Mucosa of descending colon (tissue), 3 donors: ENCODE data around the gene SLC35B4. TPM values are rescaled to one million over a fixed set of nuclear protein-coding genes. Genes with fewer than 3 reads are reported as not detected.
A peak's percentile ranks its signal among the peaks of the same experiment; 100 is the strongest.

Experiments
- ATAC-seq: fragments of 200-7000 bp; cut with Tn5 transposase; one replicate; pipeline ENCODE4 v1.9.1; 2020; ENCODE audit warnings: mild to moderate bottlenecking, moderate library complexity
- DNase-seq, 3 donors: peaks; one replicate each; pipeline ENCODE4 v3.0.0-alpha.2; 2020
- H3K36me3 ChIP-seq: fragments of 200-600 bp; one replicate; pipeline ENCODE4 v1.8.0; 2021; ENCODE audit warnings: low read depth, mild to moderate bottlenecking
- H3K4me1 ChIP-seq: fragments of 200-600 bp; one replicate; pipeline ENCODE4 v1.8.0; 2021; ENCODE audit warnings: low read depth, mild to moderate bottlenecking
- H3K4me3 ChIP-seq: fragments of 200-600 bp; one replicate; pipeline ENCODE4 v1.8.0; 2021; ENCODE audit warnings: mild to moderate bottlenecking
- H3K9me3 ChIP-seq: fragments of 200-600 bp; one replicate; pipeline ENCODE4 v1.8.0; 2021; ENCODE audit warnings: mild to moderate bottlenecking
- CTCF ChIP-seq: fragments of 200-600 bp; IDR thresholded peaks from one replicate; pipeline ENCODE4 v1.8.0; 2022; ENCODE audit warnings: antibody characterized with exemption, mild to moderate bottlenecking
- intact Hi-C, 2 donors: fragments of 100-400 bp; cut with DNase I in 1 of 2; cut with micrococcal nuclease in 1 of 2; formaldehyde crosslinking; loops; one replicate each; pipeline versions ENCODE4 v1.11.0 to v1.11.1; 2022; cut with DNase I, micrococcal nuclease
- total RNA-seq, 3 donors: library from RNA; stranded (reverse); fragmentation: NEBNext Ultra II Directional in 2 of 3; extraction: Animal tissue kit (Norgen Biotek cat#: 25700) in 2 of 3; gene quantifications; one replicate each; pipeline versions ENCODE4 v1.2.1 to v1.2.4, GENCODE V29; 2021 to 2023
- donor health status: DM: no; HTN: no; CAD: no; lungs with moderate emphysema.
- donor health status: DM: no; HTN: no; CAD: no.
- donor health status: DM: no; HTN: yes; CAD: no.

The SLC35B4 gene
- total RNA-seq, 3 donors from 2014 or later = 6.1 to 14.1 (median 9.0) TPM

- Histone ChIP-seq H3K4me3 (no peak overlapping the region), H3K36me3 (no peaks in the 10 kb centered on the region), H3K4me1 (peaks cover 3% of the 10 kb centered on the region), H3K9me3 (no peaks in the 10 kb centered on the region)
- ATAC-seq (peak; percentile 20), DNase-seq (no peak)
- no peak for TF ChIP-seq CTCF
- intact Hi-C loops = no loop called here
Observed at GRCh38 chr7:134330974-134331373, 14.2 kb upstream of the SLC35B4 start.

- peaks cover 3% of the 10 kb centered on the region for H3K4me1 ChIP-seq
- H3K4me3 ChIP-seq = no peak overlapping the region
- no peak for TF ChIP-seq CTCF
- H3K36me3 ChIP-seq = no peaks in the 10 kb centered on the region
- H3K9me3 ChIP-seq = no peaks in the 10 kb centered on the region
- DNase-seq (no peak), ATAC-seq (peak; percentile 53)
- intact Hi-C loops = no loop called here
Observed at GRCh38 chr7:134329614-134330346, 13.1 kb upstream of the SLC35B4 start.

GRCh38 chr7:134328900-134329299 is 12.2 kb upstream of the SLC35B4 start:
- intact Hi-C loops = no loop called here
- Histone ChIP-seq H3K9me3 (no peaks in the 10 kb centered on the region), H3K4me1 (peaks cover 3% of the 10 kb centered on the region), H3K4me3 (no peak overlapping the region), H3K36me3 (no peaks in the 10 kb centered on the region)
- ATAC-seq (no peak), DNase-seq (no peak)
- TF ChIP-seq CTCF = no peak

- intact Hi-C loops = no loop called here
- no peaks in the 10 kb centered on the region for H3K36me3 ChIP-seq
- peak; percentile 68 for ATAC-seq
Observed at GRCh38 chr7:134327896-134328295, 11.2 kb upstream of the SLC35B4 start.

GRCh38 chr7:134324107-134324506 is 7.4 kb upstream of the SLC35B4 start:
- ATAC-seq (no peak), DNase-seq (no peak)
- no peak for TF ChIP-seq CTCF
- Histone ChIP-seq H3K4me1 (no peaks in the 10 kb centered on the region), H3K9me3 (no peaks in the 10 kb centered on the region), H3K36me3 (no peaks in the 10 kb centered on the region), H3K4me3 (no peak overlapping the region)
- intact Hi-C loops = no loop called here

More at GRCh38 chr7:134327896-134328295, 11.2 kb upstream of the SLC35B4 start:
- Histone ChIP-seq H3K4me3 (no peak overlapping the region), H3K4me1 (peaks cover 3% of the 10 kb centered on the region), H3K9me3 (no peaks in the 10 kb centered on the region)
- no peak for TF ChIP-seq CTCF
- peak in 2 of 3 donors; percentile 27 to 76 for DNase-seq
